HG03045 (cell line): ENCODE results near the gene RGP1.

ENCODE experiments used
- ATAC-seq: cut with Tn5 transposase; IDR thresholded peaks from one replicate; pipeline ENCODE4 v1.9.1; 2021; ENCODE audit warnings: mild to moderate bottlenecking, moderate library complexity; ENCODE audit not compliant: unreplicated experiment

Gene RGP1

DNA sequence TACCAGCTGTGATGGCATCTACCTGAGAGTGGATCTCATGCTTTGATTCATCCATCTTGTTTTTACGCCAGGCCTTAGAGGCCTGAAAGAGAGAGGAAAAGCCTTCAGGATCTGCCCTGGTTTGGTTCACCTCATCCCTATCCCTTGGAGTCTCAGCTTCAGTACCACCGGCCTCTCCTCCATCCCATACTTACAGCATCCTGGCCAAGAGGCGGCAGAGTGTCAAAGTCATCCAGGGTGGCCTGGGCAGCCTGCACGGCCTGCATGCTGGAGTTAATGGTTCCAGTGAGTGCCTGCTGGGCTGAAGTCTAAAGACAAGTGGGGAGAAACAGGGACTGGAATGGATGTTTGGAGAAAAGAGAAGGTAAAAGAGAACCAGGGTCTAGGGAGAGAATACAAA lies 29.5 kb upstream of the RGP1 start:
- ATAC-seq, result no peak

DNA sequence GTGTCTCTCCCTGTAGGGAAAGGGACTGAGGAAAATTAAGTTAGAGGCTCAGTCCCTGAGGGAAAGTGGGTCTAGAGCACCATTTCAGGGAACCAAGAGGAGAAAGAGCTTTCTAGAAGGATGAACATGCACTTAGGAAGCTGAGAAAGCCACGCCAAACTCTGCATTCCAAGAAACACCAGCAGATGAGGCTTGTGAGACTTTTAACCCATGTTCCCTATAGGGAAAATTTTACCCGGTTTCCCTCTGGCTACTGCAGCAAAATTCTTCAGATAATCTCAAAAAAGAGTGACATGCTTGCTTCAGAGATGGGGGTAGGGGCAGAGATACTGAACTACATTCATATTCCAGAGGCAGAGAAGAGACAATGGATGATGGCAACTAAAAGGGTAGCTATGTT lies 25.7 kb upstream of the RGP1 start:
- no peak for ATAC-seq

DNA sequence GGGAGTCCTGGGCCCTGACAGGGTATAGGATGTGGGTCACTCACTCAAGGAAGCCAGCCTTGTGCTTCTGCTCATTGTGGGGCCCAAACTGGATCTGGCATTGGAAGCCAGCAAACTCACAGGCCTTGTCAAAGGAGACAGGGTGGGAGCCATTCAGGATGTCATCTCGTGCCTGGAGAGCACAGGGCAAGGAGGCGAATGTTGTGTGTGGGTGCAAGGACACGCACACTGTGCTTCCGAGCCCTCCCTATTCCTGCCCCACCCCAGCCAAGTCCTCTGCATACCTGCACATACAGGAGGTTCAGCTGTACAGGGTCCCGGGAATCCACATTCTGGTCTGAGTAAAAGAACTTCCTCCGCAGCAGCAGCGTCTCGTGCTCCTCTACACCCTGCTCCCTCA lies 25.2 kb upstream of the RGP1 start:
- ATAC-seq, result no peak

DNA sequence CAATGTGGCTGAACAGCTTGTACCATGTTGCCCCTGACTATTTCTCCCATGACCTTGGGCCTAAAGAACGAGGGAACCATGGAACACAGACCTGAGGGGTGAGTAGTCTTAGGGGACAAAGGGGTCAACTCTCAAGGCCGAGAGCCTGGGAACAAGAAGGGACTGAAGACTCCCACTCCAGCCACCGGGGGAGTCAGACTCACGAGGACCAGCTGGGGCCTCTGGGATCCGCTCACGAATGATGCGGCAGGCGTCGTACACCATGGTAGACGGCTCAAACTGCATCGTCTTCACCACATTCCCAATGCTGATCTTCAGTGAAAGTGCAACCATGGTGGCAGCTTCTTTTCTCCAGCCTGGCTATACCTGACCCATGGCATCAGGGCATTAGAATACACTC lies 23.7 kb upstream of the RGP1 start:
- ATAC-seq, result no peak

DNA sequence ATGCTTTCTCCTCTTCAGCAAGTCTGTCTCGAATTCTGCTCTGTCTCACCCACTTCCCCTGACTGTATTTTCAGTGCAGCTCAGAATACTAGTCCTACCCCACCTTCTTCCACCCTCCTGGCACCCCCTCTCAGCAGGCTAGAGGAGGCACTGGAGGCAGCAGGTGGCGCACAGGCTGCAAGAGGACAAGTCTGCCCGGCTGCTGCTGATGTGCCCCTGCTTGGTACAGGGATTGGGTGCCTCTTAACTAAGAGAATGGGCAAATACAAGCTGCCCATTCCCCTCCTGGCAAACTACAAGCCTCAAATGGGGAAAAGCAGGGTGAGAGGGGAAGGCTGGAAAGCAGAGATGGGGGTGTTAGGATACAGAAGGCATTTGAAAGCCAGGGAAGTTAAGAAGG lies 22.2 kb upstream of the RGP1 start:
- ATAC-seq, result no peak

DNA sequence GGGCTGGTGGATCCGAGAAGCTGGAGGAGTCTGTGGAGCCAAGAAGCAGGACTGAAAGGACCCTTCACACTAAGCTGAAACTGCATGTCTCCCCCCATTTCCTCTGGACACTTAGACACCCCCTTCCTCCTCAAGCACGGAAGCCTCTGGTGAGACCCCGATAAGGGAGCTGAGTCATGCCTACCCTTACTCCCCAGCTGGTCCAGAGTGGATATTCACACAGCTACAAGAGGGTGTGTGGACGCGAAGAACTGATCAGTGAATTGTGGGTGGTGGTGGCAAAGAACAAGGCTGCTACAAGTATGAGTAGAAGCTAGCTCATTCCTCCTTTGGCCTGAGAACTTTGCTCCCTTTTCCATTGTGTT lies 21.4 kb upstream of the RGP1 start:
- no peak for ATAC-seq

DNA sequence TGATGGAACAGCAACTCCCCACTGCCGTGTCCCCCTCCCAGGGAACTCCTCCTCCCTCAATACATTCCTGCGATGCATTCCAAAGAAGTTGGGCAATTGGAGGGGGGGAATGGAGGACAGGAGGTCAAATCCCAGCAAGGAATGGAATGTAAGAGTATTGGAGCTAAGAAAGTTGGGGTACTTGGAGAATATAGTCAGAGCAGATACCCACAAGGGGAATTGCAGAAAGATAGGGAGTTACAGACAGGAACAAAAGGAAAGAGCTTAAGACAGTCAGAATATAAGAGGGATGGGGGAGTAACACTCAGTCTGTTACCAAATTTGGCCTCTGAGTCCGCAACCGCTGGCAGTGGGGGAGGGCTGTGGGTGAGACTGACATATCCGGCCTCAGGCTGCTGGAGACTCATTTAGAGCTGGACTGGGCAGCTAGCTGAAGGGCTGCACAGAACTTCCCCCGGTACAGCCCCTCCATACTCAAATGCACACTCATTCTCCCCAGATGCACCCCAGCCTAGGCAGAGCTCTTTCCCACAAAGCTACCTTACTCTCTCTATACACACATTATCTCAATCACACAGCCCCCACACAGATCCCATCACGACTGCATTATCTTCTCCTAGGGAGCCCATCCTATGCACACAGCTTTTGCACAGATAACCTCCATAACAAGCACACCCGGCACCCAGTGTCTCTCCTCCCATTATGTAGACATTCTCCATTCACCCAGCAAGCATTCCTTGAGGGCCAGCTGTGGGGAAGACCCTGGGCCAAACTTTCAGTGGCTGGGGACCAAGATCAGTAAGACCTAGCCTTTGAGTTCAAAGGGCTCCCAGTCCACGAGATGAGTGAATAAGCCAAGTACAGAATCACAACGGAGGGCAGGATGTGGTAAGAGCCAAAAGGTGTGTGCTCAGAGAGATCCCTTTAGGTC lies 20.8 kb upstream of the RGP1 start:
- no peak for ATAC-seq

DNA sequence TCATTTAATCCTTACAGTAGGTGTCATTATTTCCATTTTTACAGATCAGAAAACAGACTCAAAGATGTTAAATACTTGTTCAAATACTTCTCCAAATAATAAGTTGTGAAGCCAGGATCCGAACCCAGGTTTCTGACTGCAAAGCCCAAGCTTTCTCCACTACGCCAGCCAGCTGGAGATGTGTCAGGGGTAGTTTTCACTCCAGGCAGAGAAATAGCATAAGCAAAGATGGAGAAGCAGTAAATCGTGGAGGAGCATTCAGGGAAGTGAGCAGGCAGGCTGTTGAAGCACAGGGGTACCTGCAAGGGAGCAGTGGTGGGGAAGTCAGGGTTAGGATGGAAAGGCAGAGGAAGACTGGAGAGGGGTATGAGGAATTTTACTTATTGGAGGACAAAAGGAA lies 20.0 kb upstream of the RGP1 start:
- no peak for ATAC-seq

DNA sequence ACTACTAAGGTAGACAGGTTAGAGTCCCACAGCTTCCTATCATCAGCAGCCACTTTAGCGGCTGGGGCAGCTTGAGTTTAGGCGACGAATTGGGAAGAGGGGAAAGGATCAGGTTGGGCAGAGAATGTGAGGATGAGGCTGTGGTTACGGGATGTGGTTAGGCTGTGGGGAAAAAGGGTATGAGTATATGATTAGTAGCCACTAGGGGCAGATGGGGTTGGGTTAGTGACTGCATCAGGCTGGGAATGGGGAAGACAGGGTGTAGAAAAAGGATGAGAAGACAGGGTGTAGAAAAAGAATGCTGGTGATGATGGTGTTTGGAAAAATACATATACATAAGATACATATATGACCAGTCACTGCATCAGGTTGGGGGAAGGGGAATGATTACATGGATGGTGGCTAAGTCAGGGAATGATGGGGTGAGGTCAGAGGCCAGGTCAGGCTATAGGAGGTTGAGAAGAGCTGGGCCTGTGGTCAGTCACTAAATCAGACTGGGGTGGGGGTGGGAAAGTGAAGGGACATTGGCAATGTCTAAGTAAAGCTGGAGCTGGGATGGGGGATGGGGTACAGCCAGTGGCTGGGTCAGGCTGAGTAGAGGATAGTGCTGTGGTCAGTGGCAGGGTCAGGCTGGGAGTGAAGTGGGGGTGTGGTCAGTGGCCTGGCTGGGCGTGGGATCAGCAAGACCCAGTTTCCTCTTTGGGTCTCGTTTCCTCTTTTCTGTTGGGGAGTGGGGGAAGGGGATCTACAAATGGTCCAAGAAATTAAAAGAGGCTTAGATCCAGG lies 19.2 kb upstream of the RGP1 start:
- ATAC-seq, result no peak

DNA sequence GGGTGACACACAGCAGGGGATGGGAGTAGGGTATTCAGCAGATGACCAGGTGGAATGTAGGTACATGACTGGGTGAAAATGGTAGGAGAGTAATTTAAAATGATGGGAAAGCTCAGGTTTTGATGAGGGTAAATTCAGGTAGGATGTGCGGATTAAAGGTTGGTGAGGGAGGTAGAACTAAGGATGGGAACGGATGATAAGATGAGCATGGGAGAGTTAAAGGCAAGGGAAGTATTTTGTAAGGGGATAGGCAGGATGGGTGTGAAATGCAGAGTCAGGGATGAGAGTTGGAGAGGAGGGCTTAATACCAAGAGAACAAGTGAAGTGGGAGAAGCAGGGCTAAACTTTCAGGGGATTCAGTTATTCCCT lies 18.6 kb upstream of the RGP1 start:
- ATAC-seq, result no peak

DNA sequence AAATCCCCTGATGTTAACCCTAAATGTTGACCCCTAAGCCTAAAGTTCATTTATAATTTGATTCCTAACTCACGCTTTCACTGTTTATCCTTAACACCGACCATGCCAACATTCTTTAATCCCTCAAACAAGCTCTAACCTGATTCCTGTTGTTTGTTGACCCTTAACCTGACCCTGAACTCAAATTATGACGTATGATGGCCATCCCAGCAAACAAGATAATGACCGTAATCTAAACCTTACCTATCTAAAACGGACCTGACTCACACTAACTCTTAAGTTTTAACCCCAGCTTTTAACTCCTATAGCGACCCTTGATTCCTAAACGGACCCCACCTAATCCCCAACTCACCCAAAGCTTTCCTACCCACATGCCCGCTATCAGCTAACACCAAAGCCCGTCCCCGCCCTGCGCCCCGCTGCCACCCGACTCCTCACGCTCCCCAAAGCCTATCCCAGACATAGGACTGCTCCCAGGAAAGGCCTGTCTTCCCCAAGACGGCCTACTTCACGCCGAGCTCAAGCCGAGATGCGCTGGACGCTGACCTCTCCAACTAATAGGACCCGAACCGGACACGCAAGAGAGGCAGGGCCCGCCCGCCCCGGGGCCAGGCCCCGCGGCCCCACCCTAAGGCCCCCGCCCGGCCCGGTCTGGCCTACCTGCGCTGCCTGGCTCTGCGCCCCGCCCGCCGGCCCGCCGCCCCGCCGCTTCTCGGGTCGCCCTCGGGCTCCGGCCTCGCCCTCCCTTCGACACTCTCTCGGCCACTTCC lies 17.5 kb upstream of the RGP1 start:
- peak; percentile 0 for ATAC-seq

DNA sequence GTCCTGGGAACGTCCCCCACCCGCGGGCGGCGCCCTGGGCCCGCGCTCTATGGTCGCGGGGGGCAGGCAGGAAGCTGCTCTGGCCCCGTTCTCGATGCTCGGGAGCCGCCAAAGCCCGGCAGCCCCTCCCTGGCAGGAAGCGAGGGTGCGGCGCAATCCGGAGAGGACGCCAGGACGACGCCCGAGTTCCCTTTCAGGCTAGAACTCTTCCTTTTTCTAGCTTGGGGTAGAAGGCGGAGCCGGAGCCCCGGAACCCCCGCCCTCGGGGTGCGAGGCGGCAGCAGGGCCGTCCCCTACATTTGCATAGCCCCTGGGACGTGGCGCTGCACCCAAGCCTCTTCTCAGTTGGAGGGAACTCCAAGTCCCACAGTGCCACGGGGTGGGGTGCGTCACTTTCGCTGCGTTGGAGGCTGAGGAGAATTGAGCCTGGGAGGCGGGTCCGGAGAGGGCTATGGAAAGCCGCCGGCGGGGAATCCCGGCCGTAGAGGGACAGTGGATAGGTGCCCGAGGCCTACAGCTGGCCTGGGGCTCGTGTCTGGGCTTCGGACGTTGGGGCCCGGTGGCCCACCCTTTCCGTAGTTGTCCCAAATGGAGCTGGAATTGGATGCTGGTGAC lies 16.8 kb upstream of the RGP1 start, which contains the start of the genes CREB3 and TLN1:
Gene CREB3, plus strand, starts transcription at position 482 of the 615 bp plus-strand sequence. Its CDS starts 107 bp downstream, at position 589.
Gene TLN1, minus strand, starts transcription at position 11 of the 615 bp plus-strand sequence. CDS start 6,501 bp downstream, outside the sequence.
- peak; percentile 84 for ATAC-seq

DNA sequence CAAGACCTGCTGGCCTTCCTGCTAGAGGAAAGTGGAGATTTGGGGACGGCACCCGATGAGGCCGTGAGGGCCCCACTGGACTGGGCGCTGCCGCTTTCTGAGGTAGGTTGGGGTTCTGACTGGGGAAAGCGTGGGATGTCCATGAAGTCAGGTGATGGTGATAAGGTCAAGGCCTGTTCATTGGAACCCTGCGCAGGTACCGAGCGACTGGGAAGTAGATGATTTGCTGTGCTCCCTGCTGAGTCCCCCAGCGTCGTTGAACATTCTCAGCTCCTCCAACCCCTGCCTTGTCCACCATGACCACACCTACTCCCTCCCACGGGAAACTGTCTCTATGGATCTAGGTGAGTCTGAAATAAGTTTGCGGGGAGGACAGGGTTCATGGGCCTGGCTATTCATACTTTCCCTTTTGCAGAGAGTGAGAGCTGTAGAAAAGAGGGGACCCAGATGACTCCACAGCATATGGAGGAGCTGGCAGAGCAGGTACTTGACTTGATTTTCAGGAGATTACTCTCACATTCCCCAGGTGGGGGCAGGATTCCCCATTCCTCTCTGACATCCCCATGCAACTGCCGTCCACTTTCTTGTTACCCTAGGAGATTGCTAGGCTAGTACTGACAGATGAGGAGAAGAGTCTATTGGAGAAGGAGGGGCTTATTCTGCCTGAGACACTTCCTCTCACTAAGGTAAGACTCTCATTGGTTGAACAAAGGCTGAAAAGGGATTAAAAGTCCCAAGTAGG lies 16.1 kb upstream of the RGP1 start:
- peak; percentile 0 for ATAC-seq

DNA sequence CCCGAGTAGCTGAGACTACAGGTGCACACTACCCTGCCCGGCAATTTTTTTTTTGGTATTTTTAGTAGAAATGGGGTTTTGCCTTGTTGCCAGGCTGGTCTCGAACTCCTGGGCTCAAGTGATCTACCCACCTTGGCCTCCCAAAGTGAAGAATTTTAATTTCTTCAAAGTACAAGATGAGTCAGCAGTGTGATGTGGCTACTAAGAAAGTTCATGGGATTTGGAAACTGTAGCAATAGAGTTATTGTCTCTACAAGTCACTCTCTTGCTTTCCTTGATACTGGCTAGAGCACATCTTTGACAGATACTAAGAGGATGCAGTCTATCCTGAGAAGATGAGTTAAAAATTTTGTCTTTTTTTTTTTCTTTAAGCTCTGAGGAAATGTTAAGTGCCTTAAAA lies 15.0 kb upstream of the RGP1 start:
- no peak for ATAC-seq

DNA sequence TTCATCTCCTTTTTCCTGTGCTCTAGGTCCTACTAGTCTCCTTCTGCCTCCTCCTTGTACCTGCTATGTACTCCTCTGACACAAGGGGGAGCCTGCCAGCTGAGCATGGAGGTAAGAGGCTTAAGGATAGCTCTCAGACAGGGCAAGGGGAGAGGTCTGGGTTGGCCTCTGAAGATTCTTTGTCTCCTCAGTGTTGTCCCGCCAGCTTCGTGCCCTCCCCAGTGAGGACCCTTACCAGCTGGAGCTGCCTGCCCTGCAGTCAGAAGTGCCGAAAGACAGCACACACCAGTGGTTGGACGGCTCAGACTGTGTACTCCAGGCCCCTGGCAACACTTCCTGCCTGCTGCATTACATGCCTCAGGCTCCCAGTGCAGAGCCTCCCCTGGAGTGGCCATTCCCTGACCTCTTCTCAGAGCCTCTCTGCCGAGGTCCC lies 12.9 kb upstream of the RGP1 start:
- no peak for ATAC-seq

DNA sequence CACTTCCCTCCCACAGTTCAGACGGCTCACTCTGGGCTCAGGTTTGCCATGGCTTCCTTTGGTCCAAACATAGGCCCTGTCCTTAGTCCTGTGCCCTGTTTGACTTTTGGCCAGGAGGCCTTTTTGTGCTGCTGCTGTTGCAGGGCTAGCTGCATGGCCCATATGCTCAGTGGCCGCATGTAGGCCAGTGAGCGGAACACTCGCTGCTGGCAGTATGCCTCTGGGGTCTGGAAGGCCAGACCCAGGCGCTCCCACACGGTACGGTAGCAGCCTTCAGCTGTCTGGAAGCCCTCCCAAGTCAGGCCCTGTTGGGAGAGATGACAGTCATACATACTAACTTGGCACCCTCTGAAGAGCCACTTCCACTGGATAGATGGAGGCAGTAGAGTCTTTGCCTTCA lies 11.9 kb upstream of the RGP1 start:
- ATAC-seq, result no peak

DNA sequence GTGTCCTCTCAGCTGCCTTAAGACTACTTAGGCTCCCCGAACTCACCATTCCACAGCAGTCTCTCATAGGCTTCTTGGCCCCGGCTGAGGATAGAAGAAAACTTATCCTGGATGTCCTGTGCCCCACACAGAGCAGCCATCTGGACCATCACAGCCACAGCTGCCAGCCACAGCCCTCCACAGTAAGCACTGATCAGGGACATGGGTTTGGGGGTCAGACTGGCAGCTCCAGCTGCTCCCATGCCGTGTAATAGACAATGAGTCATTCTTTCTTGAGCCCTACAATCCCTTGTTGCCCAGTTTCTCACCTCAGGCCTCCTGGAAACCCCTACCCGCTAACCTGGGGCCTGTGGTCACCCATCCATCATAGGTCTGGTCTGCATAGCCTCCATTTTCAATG lies 10.9 kb upstream of the RGP1 start:
- ATAC-seq, result no peak

DNA sequence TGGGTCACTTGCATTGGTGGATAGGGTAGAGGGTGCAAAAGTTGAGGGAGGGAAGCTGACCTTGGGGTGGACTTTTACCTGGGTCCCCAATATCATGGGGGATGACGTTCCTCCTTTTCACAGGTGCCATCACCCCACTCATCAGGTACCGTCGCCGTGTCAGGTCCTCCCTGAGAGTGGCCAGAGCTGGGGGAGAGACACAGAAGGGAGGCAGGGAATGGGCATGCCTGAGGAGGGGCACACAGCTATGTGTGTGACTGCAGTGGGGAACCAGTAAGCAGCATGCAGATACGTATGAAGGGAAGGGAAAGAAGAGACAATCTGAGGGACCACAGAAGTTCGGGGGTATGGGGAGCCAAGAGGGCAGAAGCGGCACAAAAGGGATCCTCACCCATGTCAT lies 10.2 kb upstream of the RGP1 start:
- ATAC-seq, result no peak

DNA sequence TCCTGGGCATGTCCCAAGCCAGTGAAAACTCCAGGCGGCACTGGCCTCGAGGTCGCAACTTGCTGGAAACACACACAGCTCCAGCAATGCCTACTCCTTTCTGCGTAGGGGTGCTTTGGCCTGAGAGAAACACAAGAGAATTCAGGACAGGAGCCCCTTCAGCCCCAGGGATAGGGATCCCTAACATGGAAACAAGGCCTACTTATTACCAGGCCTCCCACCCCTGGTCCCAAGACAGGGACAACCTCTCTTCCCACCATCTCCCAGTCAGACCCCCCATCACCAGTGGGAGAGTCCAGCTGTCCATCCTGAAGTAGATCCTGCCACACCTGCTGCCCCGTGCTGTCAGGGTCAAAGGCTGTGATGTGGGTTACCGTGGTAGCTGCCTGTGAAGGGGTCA lies 8.8 kb upstream of the RGP1 start:
- no peak for ATAC-seq

DNA sequence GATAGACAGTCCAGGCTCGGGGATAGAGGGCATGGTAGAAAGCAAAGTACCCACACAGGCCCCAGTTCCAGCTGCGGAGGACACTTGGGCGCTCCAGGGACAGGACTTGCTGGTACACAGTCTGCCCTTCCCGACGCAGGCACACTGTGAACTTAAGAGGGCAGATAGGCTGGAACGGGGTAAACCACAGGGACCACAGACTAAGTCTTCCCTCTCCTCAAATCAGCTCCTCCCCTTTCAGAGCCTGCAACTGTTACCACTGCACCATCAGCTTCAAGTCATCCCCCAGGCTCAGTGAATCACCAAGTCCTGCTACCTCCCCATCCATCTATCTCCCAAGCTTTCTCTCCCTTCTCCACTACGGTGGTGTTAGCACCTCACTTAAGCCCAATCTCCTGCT lies 7.3 kb upstream of the RGP1 start:
- no peak for ATAC-seq
